Neural progenitor cell (in vitro differentiated cells): ENCODE data around the gene C1orf74. TPM values are rescaled to one million over a fixed set of nuclear protein-coding genes. Genes with fewer than 3 reads are reported as not detected.

Experiments
- DNase-seq: peaks from one replicate; pipeline ENCODE4 v3.0.0-alpha.2; 2016; ENCODE audit warnings: low spot score
- H2AFZ ChIP-seq: fragments of 200-600 bp; sonication (generic); replicated peaks from 2 replicates; pipeline ENCODE4 v1.6.1; 2016; ENCODE audit warnings: antibody characterized with exemption
- H3F3A ChIP-seq: fragments of 200-600 bp; sonication (generic); 2 replicates; pipeline ENCODE4 v1.6.1; 2016; ENCODE audit warnings: antibody characterized with exemption, low read depth
- H3K27ac ChIP-seq: fragments of 200-600 bp; sonication (generic); 2 replicates; pipeline ENCODE4 v1.5.1; 2016; ENCODE audit warnings: mild to moderate bottlenecking
- H3K27me3 ChIP-seq: fragments of 200-600 bp; sonication (generic); 2 replicates; pipeline ENCODE4 v1.6.1; 2016; ENCODE audit warnings: mild to moderate bottlenecking, moderate library complexity
- H3K36me3 ChIP-seq: fragments of 200-600 bp; sonication (generic); 2 replicates; pipeline ENCODE4 v1.5.1; 2016
- H3K4me1 ChIP-seq: fragments of 200-600 bp; sonication (generic); 2 replicates; pipeline ENCODE4 v1.6.1; 2016; ENCODE audit warnings: mixed run types
- H3K4me2 ChIP-seq: fragments of 200-600 bp; sonication (generic); 2 replicates; pipeline ENCODE4 v1.6.1; 2016
- H3K4me3 ChIP-seq: fragments of 200-600 bp; sonication (generic); 2 replicates; pipeline ENCODE4 v1.5.1; 2016
- H3K79me2 ChIP-seq: fragments of 200-600 bp; sonication (generic); 2 replicates; pipeline ENCODE4 v1.6.1; 2016; ENCODE audit warnings: low read depth
- H3K9ac ChIP-seq: fragments of 200-600 bp; sonication (generic); 2 replicates; pipeline ENCODE4 v1.6.1; 2016
- H3K9me3 ChIP-seq: fragments of 200-600 bp; sonication (generic); 2 replicates; pipeline ENCODE4 v1.5.1; 2016; ENCODE audit warnings: low read depth
- H4K20me1 ChIP-seq: fragments of 200-600 bp; sonication (generic); 2 replicates; pipeline ENCODE4 v1.6.1; 2016; ENCODE audit warnings: low read depth
- H3K27ac Mint-ChIP-seq: 3 replicates; pipeline ENCODE4 v1.8.0; 2021; ENCODE audit warnings: mixed read lengths
- H3K27me3 Mint-ChIP-seq: 2 replicates; pipeline ENCODE4 v1.8.0; 2022; ENCODE audit warnings: low read depth, mild to moderate bottlenecking, inconsistent platforms, moderate library complexity, mixed read lengths; ENCODE audit not compliant: insufficient read depth
- H3K36me3 Mint-ChIP-seq: 3 replicates; pipeline ENCODE4 v1.8.0; 2021; ENCODE audit warnings: mixed read lengths
- H3K4me1 Mint-ChIP-seq: 3 replicates; pipeline ENCODE4 v1.8.0; 2021; ENCODE audit warnings: mixed read lengths
- H3K4me3 Mint-ChIP-seq: 3 replicates; pipeline ENCODE4 v1.8.0; 2021; ENCODE audit warnings: mild to moderate bottlenecking, moderate library complexity, mixed read lengths
- H3K9me3 Mint-ChIP-seq: 3 replicates; pipeline ENCODE4 v1.8.0; 2020; ENCODE audit warnings: mixed read lengths
- CTCF ChIP-seq: fragments of 200-600 bp; sonication (generic); IDR thresholded peaks from 2 replicates; pipeline ENCODE4 v1.5.1; 2017; ENCODE audit warnings: antibody characterized with exemption, mild to moderate bottlenecking
- EZH2 ChIP-seq: fragments of 200-600 bp; sonication (generic); IDR thresholded peaks from 2 replicates; pipeline ENCODE4 v1.6.1; 2017; ENCODE audit warnings: antibody characterized with exemption, mild to moderate bottlenecking, moderate library complexity
- EZH2phosphoT487 ChIP-seq: fragments of 200-600 bp; sonication (generic); IDR thresholded peaks from 2 replicates; pipeline ENCODE4 v1.6.1; 2017; ENCODE audit warnings: antibody characterized with exemption
- total RNA-seq: library from RNA; depleted of rRNA; stranded (reverse); fragments of >200 nt; gene quantifications from 2 replicates; pipeline ENCODE4 v1.2.3, GENCODE V29; 2015; ENCODE audit warnings: low replicate concordance

The C1orf74 gene
- total RNA-seq, 1 donor from 2014 or later = 7.7 TPM

- Histone ChIP-seq H3K79me2 (no peaks in the 10 kb centered on the region), H2AFZ (no peak overlapping the region), H3K9me3 (no peaks in the 10 kb centered on the region), H3K4me3 (no peak overlapping the region), H3K4me1 (no peaks in the 10 kb centered on the region), H3K4me2 (no peak overlapping the region), H3K36me3 (no peaks in the 10 kb centered on the region), H3K27me3 (no peaks in the 10 kb centered on the region), H3K27ac (no peak overlapping the region), H3K9ac (no peak overlapping the region), H4K20me1 (no peaks in the 10 kb centered on the region), H3F3A (peaks cover 11% of the 10 kb centered on the region)
- TF ChIP-seq EZH2 (no peak), EZH2phosphoT487 (no peak), CTCF (no peak)
- Mint-ChIP-seq H3K4me1 (no peaks in the 10 kb centered on the region), H3K9me3 (no peaks in the 10 kb centered on the region), H3K27me3 (no peaks in the 10 kb centered on the region), H3K36me3 (no peaks in the 10 kb centered on the region), H3K4me3 (no peak overlapping the region), H3K27ac (no peak overlapping the region)
- no peak for DNase-seq
These were observed 16.7 kb downstream of the C1orf74 start for GRCh38 chr1:209767706-209768105.

DNA sequence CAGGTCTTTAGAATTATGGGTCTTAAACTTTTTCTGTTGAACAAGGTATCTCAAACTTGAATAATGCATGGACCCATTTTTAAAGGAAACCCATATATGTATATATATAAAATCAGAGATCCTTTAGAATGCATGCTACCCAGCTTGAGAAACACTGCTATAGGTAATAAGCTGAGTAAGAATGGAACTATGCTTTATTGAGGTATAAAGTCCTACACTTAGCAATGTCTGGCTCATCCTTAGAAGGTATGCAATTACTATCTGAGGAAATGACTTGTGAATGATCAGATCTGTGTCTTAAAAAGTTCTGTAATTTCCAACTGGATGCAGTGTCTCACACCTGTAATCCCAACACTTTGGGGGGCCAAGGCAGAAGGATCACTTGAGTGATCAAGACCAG, 17.3 kb downstream of the C1orf74 start:
- no peak for DNase-seq
- Mint-ChIP-seq H3K36me3 (no peaks in the 10 kb centered on the region), H3K27ac (no peak overlapping the region), H3K9me3 (no peaks in the 10 kb centered on the region), H3K4me3 (no peak overlapping the region), H3K4me1 (no peaks in the 10 kb centered on the region), H3K27me3 (no peaks in the 10 kb centered on the region)
- no peak overlapping the region for H2AFZ ChIP-seq
- H3K9ac ChIP-seq = no peak overlapping the region
- H3K4me2 ChIP-seq = no peak overlapping the region
- H3F3A ChIP-seq = peaks cover 11% of the 10 kb centered on the region
- no peak overlapping the region for H3K27ac ChIP-seq
- TF ChIP-seq EZH2 (no peak), EZH2phosphoT487 (no peak), CTCF (no peak)
- H3K27me3 ChIP-seq = no peaks in the 10 kb centered on the region
- no peaks in the 10 kb centered on the region for H3K36me3 ChIP-seq
- H3K9me3 ChIP-seq = no peaks in the 10 kb centered on the region
- H4K20me1 ChIP-seq = no peaks in the 10 kb centered on the region
- H3K4me1 ChIP-seq = no peaks in the 10 kb centered on the region
- no peak overlapping the region for H3K4me3 ChIP-seq
- H3K79me2 ChIP-seq = no peaks in the 10 kb centered on the region

GRCh38 chr1:209766051-209766450, 18.3 kb downstream of the C1orf74 start:
- H4K20me1 ChIP-seq = no peaks in the 10 kb centered on the region
- peaks cover 6% of the 10 kb centered on the region for H3K27me3 ChIP-seq
- Mint-ChIP-seq H3K9me3 (no peaks in the 10 kb centered on the region), H3K27ac (no peak overlapping the region), H3K36me3 (no peaks in the 10 kb centered on the region), H3K27me3 (peaks cover 2% of the 10 kb centered on the region), H3K4me1 (no peaks in the 10 kb centered on the region), H3K4me3 (no peak overlapping the region)
- H3K9me3 ChIP-seq = no peaks in the 10 kb centered on the region
- no peak overlapping the region for H3K9ac ChIP-seq
- H3K4me1 ChIP-seq = no peaks in the 10 kb centered on the region
- no peak overlapping the region for H3K4me2 ChIP-seq
- H3K4me3 ChIP-seq = no peak overlapping the region
- H3K36me3 ChIP-seq = no peaks in the 10 kb centered on the region
- H3K79me2 ChIP-seq = no peaks in the 10 kb centered on the region
- TF ChIP-seq EZH2phosphoT487 = no peak
- no peak for TF ChIP-seq EZH2
- no peak for TF ChIP-seq CTCF
- H3K27ac ChIP-seq = no peak overlapping the region
- DNase-seq = no peak
- no peak overlapping the region for H2AFZ ChIP-seq
- H3F3A ChIP-seq = peaks cover 7% of the 10 kb centered on the region
